GDM1 (cell line): ENCODE results near the gene ABCB6.
A peak's percentile ranks its signal among the peaks of the same experiment; 100 is the strongest.
"Not testable (repeated sequence)": the region's sequence is repeated elsewhere in the genome, so short reads cannot be mapped to it uniquely, and the experiment has no call there.

Experiments
- DNase-seq: peaks from one replicate; lab custom pipeline; 2025; lab: John Stamatoyannopoulos, UW

Gene ABCB6

DNA sequence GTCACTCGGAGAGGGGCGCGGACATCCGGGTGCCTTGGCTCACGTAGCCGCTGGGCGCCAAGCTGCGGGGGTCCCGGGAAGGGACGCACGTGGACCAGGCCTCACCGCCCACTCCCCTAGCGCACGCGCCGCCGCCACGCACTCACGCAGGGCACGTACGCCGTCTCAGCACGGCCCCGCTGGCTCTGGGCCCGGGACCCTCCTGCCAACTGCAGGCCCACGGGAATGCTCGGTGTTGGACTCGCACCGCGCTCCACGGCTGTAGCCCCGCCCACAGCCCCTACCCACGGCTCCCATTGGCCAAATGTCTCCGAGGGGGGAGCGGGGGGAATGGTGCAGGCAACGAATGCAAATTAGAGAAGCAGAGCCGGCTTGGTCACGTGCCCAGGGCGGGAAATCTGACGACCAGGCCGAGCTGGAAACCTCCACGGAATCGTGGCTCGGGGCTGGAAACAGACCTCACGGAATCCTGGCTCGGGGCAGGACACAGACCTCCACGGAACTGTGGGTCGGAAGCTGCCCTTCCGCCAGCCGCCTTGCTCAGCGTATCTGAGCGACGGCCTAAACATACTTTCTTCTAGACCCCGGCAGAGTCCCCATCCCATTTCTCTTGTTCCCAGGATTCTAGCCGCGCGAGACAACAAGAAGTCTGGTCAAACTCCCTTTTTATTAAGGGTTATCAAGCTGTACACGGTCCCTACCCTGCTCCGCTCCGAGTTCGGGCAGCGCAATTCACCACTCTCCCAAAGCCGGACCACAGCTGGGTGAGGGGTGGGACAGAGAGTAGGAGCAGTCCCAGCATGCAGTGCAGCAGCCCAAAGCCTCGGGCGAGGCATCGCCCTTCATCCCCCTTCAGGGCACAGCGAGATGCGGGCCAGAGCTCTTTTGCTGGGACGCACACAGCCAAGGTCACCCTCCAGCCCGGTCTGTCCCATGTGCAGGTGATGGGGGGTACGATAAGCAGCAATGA is at the start of gene ABCB6:
Gene ABCB6 (minus strand): TSS at position 227 of the 970 bp plus-strand sequence. CDS start 285 bp downstream, outside the sequence.
- DNase-seq: no peak

DNA sequence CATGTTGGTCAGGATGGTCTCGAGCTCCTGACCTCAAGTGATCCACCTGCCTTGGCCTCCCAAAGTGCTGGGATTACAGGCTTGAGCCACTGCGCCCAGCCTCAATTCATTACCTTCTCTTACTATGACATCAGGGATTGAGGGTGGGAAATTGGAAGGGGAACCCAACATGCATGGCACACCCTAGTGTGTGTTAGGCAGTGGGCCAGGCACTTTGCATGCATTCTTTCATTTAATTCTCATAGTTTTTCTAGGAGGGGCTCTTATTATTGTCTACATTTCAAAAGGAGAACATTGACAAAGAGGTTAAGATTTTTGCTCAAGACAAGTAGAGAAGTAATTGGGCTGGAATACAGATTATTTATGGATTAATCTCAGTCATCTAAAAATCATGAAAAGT is 49.5 kb upstream of the ABCB6 start:
- DNase-seq: no peak

DNA sequence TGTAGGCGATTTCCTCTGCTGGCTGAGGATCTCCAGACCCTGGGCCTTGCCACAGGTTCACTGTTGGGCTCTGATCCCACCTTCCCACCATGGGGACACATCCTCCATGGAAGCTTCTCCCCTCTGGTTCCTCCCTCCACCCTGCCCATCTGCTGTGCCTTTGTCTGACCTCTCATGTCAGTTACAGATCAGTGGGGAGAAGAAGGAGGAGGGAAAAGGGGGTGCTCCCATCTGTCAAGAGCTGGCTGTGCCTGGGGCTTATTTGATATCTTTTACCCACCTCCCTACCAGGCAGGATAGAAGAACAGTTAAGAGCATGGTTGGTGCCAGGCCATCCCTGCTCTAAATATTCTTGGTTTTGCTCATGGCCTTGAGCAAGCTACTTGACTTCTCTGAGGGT is 48.1 kb upstream of the ABCB6 start:
- no peak for DNase-seq

GRCh38 chr2:219266232-219266631 is 47.5 kb upstream of the ABCB6 start:
- DNase-seq: no peak

DNA sequence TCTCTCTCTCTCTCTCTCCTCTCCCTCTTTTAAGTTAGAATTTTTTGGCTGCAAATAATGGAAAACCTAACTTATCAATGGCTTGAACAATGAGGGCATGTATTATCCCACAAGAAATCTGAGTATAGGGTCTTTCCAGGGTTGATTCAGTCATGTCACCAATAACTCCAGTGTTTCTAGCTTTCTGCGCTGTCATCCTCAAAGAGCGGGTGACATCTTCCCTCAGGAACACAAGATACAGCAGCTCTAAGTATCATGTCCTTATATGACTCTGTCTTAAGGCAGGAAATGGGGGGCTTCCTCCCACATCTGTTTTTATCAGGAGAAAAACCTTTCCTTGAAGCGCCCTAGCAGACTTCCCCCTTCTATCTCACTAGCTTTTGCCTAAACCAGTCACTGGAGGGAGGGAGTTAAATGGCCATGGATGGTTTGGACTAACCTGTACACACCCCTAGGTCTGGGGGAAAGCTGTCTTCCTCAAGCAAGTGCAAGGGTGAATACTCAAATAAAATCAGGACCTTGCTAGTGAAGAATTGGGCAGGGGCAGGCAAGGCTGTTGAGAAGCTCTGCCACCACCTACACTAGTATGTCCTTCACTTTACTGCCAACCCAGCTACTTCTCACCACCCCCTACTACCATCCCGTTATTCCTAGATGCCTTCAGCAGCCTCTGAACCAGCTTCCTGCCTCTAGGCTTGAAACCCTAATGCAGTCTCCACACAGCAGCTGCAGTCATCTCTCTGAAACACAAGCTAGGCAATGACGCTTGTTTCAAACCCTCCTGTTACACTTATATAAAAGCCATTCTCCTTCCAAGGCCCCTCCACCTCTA is 42.5 kb upstream of the ABCB6 start:
- DNase-seq: no peak

- DNase-seq: not testable (repeated sequence)
Measured at GRCh38 chr2:219258942-219259341, 40.2 kb upstream of the ABCB6 start.

DNA sequence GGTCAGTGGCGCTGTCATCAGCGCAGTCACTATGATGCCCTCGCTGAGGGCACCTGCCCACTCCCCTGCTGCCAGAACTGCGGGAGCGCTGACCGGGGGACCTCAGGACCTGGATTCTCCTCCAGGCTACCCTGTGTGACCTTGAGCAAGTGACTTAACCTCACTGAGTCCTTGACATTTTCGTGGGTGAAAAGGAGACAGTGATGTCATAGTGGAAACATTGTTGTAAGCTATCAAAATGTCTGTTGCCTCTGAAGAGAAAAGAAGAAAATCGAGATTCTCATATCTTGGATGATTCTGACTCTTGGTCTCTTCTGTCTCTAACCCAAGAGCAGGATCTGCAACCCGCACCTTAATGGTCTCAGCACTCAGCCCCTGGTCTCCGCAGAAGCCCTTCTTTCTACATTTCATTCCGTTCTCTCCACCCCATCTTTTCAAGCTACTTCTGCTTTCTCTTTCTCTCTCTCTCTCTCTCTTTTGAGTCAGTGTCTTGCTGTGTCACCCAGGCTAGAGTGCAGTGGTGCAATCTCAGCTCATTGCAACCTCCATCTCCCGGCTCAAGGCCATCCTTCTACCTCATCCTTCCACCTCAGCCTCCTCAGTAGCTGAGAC is 35.9 kb upstream of the ABCB6 start:
- DNase-seq: no peak

GRCh38 chr2:219253753-219254589 is 35.2 kb upstream of the ABCB6 start, which contains the start of gene TUBA4A:
Gene TUBA4A (minus strand): TSS chr2:219253918. CDS start chr2:219253858, 60 bp downstream.
- DNase-seq: peak; percentile 78

DNA sequence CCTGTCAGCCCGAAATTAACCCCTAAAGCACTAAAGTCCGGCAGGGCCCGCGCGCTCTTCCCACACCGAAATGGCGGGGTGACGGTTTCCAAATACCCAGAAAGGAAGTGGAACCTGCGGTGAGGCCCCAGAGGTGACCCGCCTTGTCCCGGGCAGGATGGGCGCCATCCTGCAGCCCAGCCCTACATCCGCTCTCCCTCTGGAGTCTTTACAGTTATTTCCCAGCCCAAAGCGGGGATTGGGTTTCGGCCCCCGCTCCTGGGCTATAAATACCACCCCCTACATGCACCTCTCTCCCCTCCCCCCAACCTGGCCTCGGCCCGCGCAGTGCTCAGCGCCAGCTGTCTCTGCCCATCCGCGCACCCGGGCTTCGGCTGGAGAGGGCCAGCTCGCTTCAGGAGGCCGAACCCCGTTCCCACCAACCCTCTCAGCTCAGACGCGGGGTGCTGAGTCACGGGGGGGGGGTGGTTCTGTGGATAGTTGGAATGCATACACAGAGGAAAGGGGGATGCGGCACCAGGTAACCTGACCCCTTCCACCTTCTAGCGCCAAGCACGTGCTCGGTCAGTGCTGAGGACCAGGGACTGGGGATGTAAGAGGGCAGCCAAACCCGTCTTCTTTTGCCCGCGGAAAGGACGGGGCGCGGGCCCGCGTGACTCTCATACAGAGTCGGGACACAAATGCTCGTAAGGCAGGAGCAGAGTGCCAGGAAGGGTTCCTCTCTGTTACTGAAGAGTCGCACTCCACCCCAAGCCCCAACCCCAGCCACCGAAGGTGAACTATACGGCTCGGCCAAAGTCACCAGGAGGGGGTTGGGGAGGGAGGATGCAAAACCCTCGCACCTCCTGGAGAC is 34.4 kb upstream of the ABCB6 start, which contains the start of gene TUBA4B:
Gene TUBA4B (plus strand): TSS at position 344 of the 853 bp plus-strand sequence. CDS start 165 bp downstream, at position 509.
- no peak for DNase-seq

- no peak for DNase-seq
Measured at GRCh38 chr2:219252570-219252899, 33.8 kb upstream of the ABCB6 start.

- DNase-seq: no peak
Measured at GRCh38 chr2:219252084-219252483, 33.3 kb upstream of the ABCB6 start.

DNA sequence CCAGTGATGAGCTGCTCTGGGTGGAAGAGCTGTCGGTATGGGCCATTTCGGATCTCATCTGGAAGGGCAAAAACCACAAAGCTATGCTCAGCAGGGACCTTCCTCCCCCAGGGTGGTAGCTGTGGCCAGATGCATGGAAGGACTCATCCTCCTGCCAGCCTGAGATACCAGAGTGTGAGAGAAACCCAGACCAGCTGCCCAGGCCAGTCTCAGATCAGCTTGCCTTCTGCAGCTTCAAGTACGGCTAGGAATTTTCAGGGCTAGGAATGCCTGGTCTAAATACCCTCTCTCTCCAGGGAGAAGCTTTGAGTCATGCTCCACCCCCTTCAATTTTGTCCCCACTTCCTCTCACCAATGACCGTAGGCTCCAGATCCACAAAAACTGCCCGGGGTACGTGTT is 32.9 kb upstream of the ABCB6 start:
- no peak for DNase-seq

DNA sequence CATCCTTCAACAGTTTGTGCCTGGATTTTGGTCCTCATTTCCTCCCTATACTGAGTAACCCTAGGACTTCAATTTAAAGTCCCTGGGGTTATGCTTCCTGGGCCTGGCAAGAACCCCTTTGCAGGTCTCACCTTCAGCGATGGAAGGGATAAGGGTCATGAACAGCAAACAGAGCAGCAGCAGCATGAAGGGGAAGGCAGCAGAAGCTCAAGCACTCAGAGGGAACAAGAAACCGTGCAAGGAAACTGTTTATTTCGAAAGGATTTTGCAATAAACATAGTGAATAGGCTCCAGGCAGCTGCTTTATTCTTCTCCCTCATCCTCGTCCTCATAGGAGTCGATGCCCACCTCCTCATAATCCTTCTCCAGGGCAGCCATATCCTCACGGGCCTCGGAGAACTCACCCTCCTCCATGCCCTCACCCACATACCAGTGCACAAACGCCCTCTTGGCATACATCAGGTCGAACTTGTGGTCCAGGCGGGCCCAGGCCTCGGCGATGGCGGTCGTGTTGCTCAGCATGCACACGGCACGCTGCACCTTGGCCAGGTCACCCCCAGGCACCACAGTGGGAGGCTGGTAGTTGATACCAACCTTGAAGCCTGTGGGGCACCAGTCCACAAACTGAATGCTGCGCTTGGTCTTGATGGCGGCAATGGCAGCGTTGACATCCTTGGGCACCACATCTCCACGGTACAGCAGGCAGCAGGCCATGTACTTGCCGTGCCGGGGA is 31.5 kb upstream of the ABCB6 start:
- no peak for DNase-seq

DNA sequence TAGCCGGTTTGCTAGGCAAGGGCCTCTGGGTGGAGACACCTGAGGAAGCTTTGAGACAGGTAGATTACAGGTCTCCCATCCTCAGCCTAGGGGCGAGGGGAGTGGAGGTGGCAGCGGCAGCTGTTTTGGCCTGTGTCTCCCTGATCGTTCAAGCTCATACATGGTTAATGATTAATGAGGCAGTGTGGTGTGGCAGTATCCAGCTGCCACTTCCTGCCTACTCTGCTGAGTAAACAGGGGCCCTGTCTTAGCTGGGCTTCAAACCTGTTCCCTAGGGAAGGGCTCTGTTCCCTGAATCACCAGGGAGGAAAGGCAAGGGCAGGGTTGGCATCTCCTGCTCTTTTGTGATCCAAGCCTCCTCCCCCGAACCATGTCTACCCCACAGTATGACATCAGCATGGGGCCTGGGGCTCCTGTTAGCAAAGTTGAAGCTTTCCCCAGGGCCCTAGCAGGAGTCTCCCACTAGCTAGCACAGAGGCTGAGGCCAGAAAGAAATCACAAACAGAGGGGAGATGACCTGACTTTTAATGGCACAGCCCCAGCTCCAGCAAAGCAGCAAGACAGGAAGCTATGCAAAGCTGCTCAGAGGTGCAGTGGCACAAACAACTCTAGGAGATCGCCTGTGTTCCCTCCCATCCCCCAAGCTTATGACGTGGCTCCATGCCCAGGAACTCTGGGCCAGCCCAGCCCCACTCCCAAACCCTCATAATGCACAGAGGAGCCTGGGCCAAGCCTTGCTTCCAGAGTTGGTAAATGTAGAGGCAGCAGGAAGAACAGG is 30.6 kb upstream of the ABCB6 start:
- peak; percentile 18 for DNase-seq

DNA sequence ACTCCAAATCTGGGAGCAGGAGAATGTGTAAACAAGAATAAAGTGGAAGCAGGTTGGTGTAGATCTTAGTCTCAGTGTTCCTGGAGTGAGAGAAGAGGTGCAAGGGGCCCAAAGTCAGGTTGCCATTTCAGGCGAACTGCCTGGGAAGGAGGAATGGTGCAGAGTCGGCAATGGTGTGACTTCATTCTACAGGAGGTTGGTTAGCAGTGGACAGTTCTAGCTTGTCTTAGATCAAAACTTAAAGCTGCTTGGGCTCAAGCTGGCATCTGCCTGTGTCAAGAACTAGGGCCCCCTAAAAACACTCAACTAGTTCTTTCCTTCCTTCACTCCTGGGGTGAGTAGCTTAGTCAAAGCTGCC is 30.1 kb upstream of the ABCB6 start:
- no peak for DNase-seq

GRCh38 chr2:219247678-219248642 is 29.2 kb upstream of the ABCB6 start:
- DNase-seq: no peak

DNA sequence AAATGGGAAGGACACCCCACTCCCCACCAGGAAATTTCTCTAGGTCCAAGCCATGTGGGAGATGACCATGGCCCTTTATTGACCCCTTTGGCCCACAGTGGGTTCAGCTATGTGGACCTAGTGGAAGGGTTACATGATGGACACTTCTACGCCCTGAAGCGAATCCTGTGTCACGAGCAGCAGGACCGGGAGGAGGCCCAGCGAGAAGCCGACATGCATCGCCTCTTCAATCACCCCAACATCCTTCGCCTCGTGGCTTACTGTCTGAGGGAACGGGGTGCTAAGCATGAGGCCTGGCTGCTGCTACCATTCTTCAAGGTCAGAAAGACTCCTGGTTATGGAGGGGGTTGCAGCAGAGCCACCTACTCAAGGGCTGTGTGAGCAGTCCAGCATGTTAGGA is 27.8 kb upstream of the ABCB6 start:
- no peak for DNase-seq

DNA sequence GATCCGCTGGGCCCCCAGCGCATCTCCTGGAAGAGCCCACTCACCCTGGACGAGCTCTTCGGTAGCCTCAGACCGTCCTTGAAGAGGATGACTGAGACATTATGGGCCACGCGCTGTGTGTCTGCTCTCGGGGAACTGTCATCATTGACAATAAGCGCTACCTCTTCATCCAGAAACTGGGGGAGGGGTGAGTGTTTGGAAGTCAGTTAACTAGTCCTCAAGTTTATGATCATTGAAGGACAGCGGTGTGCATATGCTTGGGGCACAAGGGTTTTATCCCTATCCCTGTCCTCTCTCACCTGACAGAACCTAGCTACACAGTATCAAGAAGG is 27.1 kb upstream of the ABCB6 start:
- no peak for DNase-seq
